Measurements from ENCODE around the gene DDC. TPM values are rescaled to one million over a fixed set of nuclear protein-coding genes. Genes with fewer than 3 reads are reported as not detected.

Gene DDC
- polyA plus RNA-seq, 2 of the 4 experiments (the other 2 are of a cell fraction) = 1.3 to 2.8 TPM

GRCh38 chr7:50607524-50608125 lies 42.4 kb upstream of the DDC start:
- no peak overlapping the region for H3K4me2 ChIP-seq
- H3K9me3 ChIP-seq = no peaks in the 10 kb centered on the region
- no peak for FAIRE-seq
- CTCF ChIA-PET = interaction anchor here (1.0 to 2.4 kb wide), 5 partner anchors 9 to 139 kb away, joined by 3 to 10 read pairs (median 4); no protein-coding TSS in a partner anchor
- no peak overlapping the region for H3K27ac ChIP-seq
- ATAC-seq = no peak
- H3K4me1 ChIP-seq = no peaks in the 10 kb centered on the region
- no peak overlapping the region for H3K4me3 ChIP-seq
- no peak for DNase-seq (ENCODE audit: low read depth in 1 of 2, low spot score in 1 of 2)
- POLR2A ChIA-PET = no interaction called here
- 88% methylated on average over 6 of the region's 6 CpGs for WGBS (ENCODE audit: missing lambda C conversion rate)
- TF ChIP-seq EP300 (IDR thresholded peaks at IDR 0.05) (no peak), MYC (IDR thresholded peaks at IDR 0.05; ENCODE audit: borderline replicate concordance, low read length) (no peak), FOSB (CRISPR knock-in tag; IDR thresholded peaks at IDR 0.05) (no peak), KDM5A (IDR thresholded peaks at IDR 0.05) (no peak), CEBPB (IDR thresholded peaks at IDR 0.05) (no peak), TFCP2L1 (CRISPR knock-in tag; IDR thresholded peaks at IDR 0.05) (no peak), JUN (IDR thresholded peaks at IDR 0.05) (no peak), FOXS1 (CRISPR knock-in tag; IDR thresholded peaks at IDR 0.05) (no peak), RCOR1 (IDR thresholded peaks at IDR 0.05; ENCODE audit: low read depth, low read length) (no peak)
- TF ChIP-seq, protein P1, sequence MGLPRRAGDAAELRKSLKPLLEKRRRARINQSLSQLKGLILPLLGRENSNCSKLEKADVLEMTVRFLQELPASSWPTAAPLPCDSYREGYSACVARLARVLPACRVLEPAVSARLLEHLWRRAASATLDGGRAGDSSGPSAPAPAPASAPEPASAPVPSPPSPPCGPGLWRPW (IDR thresholded peaks at IDR 0.05) = no peak
- TF ChIP-seq, protein P2, sequence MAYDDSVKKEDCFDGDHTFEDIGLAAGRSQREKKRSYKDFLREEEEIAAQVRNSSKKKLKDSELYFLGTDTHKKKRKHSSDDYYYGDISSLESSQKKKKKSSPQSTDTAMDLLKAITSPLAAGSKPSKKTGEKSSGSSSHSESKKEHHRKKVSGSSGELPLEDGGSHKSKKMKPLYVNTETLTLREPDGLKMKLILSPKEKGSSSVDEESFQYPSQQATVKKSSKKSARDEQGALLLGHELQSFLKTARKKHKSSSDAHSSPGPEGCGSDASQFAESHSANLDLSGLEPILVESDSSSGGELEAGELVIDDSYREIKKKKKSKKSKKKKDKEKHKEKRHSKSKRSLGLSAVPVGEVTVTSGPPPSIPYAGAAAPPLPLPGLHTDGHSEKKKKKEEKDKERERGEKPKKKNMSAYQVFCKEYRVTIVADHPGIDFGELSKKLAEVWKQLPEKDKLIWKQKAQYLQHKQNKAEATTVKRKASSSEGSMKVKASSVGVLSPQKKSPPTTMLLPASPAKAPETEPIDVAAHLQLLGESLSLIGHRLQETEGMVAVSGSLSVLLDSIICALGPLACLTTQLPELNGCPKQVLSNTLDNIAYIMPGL (CRISPR knock-in tag; IDR thresholded peaks at IDR 0.05; ENCODE audit: borderline replicate concordance) = no peak
- TF ChIP-seq, protein P3, sequence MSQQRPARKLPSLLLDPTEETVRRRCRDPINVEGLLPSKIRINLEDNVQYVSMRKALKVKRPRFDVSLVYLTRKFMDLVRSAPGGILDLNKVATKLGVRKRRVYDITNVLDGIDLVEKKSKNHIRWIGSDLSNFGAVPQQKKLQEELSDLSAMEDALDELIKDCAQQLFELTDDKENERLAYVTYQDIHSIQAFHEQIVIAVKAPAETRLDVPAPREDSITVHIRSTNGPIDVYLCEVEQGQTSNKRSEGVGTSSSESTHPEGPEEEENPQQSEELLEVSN (IDR thresholded peaks at IDR 0.05; ENCODE audit: borderline replicate concordance, low read depth) = no peak

DNA sequence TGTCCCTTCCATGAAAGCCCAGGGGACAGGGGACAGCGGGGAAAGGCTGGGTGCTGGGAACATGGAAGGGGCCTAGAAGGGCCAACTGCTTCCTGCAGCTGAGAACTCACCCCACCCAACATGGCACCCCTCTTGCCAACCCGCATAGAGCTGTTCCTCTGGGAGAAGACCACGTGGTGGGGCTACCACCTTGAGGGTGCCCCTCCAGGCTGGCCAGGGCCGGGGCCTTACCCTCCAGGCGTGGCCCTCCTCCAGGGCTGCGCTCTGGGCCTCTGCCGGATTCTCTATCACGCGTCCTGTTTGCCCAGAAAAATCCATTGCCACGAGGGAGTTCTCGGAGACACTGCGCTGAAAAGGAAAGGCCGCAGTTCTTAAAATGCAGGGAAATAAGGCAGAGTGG lies 39.9 kb upstream of the DDC start:
- ATAC-seq (no peak), DNase-seq (ENCODE audit: low read depth in 1 of 2, low spot score in 1 of 2) (no peak), FAIRE-seq (no peak)
- Histone ChIP-seq H3K9me3 (no peaks in the 10 kb centered on the region), H3K27ac (no peak overlapping the region), H3K4me1 (no peaks in the 10 kb centered on the region), H3K4me3 (no peak overlapping the region), H3K4me2 (no peak overlapping the region)
- CTCF ChIA-PET = no interaction called here
- WGBS (ENCODE audit: missing lambda C conversion rate) = 96% methylated on average over 10 of the region's 13 CpGs
- POLR2A ChIA-PET = no interaction called here
- TF ChIP-seq HOXB5 (CRISPR knock-in tag; IDR thresholded peaks at IDR 0.05) (no peak), ZC3H11A (IDR thresholded peaks at IDR 0.05) (no peak), MAZ (IDR thresholded peaks at IDR 0.05; ENCODE audit: borderline replicate concordance, low read depth, low read length) (no peak), KDM1A (IDR thresholded peaks at IDR 0.05; ENCODE audit: low read depth) (no peak), RNF2 (IDR thresholded peaks at IDR 0.05; ENCODE audit: borderline replicate concordance, low read depth) (no peak), KDM5A (IDR thresholded peaks at IDR 0.05) (no peak), EHMT2 (IDR thresholded peaks at IDR 0.05; ENCODE audit: low read depth) (no peak), ESRRA (IDR thresholded peaks at IDR 0.05; ENCODE audit: borderline replicate concordance, low read length) (no peak), CBX8 (IDR thresholded peaks at IDR 0.05) (no peak), BHLHE40 (IDR thresholded peaks at IDR 0.05; ENCODE audit: low read depth, low read length) (no peak), RFX5 (IDR thresholded peaks at IDR 0.05) (no peak), POLR2AphosphoS2 (conservative IDR thresholded peaks at IDR 0.05; ENCODE audit: low read length) (no peak)
- TF ChIP-seq, protein P4, sequence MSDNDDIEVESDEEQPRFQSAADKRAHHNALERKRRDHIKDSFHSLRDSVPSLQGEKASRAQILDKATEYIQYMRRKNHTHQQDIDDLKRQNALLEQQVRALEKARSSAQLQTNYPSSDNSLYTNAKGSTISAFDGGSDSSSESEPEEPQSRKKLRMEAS (IDR thresholded peaks at IDR 0.05) = no peak
- TF ChIP-seq, protein P5, sequence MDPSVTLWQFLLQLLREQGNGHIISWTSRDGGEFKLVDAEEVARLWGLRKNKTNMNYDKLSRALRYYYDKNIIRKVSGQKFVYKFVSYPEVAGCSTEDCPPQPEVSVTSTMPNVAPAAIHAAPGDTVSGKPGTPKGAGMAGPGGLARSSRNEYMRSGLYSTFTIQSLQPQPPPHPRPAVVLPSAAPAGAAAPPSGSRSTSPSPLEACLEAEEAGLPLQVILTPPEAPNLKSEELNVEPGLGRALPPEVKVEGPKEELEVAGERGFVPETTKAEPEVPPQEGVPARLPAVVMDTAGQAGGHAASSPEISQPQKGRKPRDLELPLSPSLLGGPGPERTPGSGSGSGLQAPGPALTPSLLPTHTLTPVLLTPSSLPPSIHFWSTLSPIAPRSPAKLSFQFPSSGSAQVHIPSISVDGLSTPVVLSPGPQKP (IDR thresholded peaks at IDR 0.05; ENCODE audit: low read depth, low read length) = no peak
- TF ChIP-seq, protein P1 (IDR thresholded peaks at IDR 0.05) = no peak
